ENCODE results near the gene GLG1.
"Not testable (repeated sequence)": the region's sequence is repeated elsewhere in the genome, so short reads cannot be mapped to it uniquely, and the experiment has no call there.

The GLG1 gene

DNA sequence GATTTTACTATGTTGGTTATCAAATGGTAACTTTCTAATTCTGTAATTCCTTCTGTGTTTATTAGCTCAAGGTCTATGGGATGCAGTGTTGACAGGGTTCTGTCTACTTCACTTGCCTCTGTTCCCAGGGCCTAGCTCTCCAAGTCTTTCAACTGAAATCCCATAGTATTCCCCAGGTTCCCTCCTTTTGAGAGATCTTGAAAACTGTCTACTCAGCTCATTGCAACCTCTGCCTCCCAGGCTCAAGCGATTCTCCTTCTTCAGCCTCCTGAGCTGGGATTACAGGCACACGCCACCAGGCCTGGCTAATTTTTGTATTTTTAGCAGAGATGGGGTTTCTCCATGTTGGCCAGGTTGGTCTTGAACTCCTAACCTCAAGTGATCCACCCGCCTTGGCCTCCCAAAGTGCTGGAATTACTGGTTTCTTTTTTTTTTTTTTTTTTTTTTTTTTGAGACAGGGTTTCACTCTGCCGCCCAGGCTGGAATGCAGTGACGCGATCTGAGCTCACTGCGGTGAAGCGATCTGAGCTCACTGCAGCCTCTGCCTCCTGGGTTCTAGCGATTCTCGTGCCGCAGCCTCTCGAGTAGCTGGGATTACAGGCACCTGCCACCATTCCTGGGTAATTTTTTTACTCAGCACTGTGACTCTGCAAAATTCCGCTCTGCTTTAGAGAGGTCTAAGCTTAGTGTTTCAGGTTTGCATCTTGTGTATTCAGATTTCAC lies 163.1 kb downstream of the GLG1 start:
- not testable (repeated sequence) for DNase-seq (ENCODE audit: low read depth in 2 of 2)

DNA sequence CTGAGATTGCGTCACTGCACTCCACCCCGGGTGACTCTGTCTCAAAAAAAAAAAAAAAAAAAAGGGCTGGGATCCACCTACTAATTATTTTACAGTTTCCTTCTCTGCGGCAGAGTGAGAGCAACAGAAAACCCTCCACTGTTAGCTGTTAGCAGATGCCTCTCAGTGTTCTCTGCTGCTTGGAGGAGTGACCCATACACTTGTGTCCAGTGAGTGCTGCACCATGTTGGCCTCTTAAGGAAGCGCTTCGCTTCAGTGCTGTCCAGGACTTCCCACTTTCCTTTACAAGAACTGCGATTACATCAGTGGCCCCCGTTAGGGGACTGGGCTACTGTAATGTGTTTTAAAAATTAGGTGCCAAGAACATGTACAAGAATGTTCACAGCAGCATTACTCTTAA lies 167.2 kb downstream of the GLG1 start:
- no peak for DNase-seq (ENCODE audit: low read depth in 2 of 2)

GRCh38 chr16:74438492-74438979 lies 168.4 kb downstream of the GLG1 start:
- DNase-seq (ENCODE audit: low read depth in 2 of 2), result no peak

- no peak for DNase-seq (ENCODE audit: low read depth in 2 of 2)
Measured at GRCh38 chr16:74431516-74431915, 175.4 kb downstream of the GLG1 start.

- DNase-seq (ENCODE audit: low read depth in 2 of 2), result peak in 1 of 2 experiments; percentile 2
Measured at GRCh38 chr16:74430036-74430712, 176.7 kb downstream of the GLG1 start.

DNA sequence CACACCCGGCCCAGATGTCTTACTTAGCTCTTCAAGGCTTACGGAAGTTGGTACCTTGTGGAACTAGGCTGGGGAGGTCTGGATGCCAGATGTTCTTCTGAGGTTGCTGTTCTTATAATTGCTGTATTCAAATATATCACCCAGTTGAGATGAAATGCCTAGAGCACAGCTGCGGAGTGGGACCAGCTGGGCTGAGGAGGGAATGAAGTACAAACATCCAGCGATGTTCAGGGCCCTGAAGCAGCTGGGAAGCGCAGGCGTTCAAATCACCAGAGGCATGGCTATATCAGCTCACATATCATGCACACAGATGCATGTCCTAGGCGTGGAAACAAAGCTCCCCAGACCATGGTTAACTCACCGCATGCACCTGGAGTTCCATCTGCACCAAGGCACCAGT lies 178.4 kb downstream of the GLG1 start:
- DNase-seq (ENCODE audit: low read depth in 2 of 2), result not testable (repeated sequence)

- not testable (repeated sequence) for DNase-seq (ENCODE audit: low read depth in 2 of 2)
Measured at GRCh38 chr16:74425751-74426150, 181.2 kb downstream of the GLG1 start.

DNA sequence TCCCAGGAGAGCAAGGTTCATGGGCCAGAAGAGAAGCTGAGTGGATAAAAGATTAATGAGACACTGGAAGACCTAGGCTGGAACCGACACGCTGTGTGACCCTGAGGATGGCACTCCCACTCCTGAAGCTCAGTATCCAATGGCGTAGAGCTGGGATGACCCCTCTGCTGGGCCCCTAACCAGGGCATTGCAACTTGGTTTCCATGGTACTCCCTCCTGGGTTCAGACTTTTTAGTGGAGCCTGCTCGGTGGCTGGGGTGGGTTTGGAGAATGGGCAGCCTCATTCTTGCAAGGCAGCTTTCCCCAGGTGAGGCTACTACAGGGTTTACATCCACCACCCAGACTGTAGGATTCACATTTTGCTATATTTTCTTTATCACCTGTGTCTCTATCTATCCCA lies 183.2 kb downstream of the GLG1 start:
- DNase-seq (ENCODE audit: low read depth in 2 of 2), result not testable (repeated sequence)

GRCh38 chr16:74422086-74422485 lies 184.8 kb downstream of the GLG1 start:
- not testable (repeated sequence) for DNase-seq (ENCODE audit: low read depth in 2 of 2)

DNA sequence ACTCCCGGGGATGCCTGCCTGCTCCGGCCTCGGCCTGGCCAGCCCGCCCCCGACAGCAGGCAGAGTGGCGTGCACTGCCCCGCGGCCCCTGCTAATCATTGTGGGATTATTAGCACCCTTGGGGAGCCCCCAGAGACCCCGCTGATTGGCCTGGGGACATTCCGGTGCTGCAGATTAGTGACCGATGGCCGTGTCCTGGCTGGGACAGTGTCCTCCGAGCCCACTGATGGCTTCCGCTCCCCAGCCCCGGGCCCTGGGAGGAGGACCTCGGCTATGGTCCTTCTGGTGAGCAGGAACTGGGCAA lies 185.5 kb downstream of the GLG1 start:
- not testable (repeated sequence) for DNase-seq (ENCODE audit: low read depth in 2 of 2)

DNA sequence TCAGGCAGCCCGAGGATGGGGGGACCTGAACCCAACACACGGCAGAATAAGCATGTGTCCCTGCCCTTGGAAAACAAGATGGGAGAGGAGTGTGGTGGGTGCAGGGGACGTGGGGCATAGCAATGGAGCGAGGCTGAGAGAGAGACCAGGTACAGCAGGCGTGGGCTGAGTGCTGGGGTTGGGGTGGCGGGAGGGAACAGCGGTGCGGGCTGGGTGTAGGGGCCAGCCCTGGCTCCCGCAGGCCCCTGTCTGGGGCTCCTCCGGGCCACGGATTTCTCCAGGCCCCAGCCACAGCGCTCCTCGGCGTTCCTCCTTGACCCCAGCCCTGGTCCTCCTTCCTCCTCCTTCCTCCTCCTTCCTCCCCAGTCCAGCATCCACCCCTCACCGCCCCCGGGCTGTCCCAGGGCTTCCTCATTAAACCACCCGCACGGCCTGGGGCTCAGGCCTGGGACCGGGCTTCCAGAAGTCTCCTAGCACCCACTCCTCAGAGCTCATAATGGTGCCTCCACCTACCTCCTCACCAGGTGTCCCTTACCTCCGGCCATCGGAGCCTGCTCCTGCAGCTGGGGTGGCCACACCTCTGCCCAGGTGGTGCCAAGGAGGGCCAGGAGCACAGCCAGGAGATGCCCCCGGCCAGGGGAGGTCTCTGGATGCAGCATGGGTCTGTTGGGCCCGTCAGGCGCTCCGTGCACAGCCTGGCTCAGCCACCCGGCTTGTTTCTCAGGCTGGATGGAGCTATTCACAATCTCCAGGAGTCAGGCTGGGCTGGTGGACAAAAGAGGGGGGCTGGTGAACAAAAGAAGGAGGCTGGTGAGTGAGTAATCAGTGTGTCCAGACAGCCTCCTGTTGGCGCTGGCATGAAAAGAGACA lies 186.1 kb downstream of the GLG1 start, which contains the start of gene CLEC18B:
Gene CLEC18B (minus strand): TSS at position 867 of the 870 bp plus-strand sequence. CDS start 208 bp downstream, at position 659.
- DNase-seq (ENCODE audit: low read depth in 2 of 2), result not testable (repeated sequence)

DNA sequence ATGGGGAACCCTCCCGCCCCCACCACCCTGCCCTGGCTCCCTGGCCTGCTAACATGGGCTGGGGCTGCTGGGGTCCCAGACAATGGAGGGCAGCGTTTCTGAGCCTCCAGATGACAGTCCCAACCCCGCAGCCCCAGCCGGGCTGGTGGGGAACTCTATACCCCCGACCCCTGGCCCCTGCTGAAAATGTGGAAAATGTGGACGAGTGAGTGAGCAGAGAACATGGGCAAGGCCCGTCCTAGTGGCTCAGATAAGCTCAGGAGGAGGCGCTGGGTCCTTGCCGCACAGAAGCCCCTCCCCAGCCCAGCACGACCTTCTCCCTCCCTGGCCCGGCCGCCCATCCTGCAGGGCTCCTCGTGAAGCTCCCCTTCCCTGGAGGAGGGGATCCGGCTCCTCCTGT lies 187.1 kb downstream of the GLG1 start:
- DNase-seq (ENCODE audit: low read depth in 2 of 2), result not testable (repeated sequence)

- DNase-seq (ENCODE audit: low read depth in 2 of 2), result not testable (repeated sequence)
Measured at GRCh38 chr16:74417897-74418296, 189.0 kb downstream of the GLG1 start.

- not testable (repeated sequence) for DNase-seq (ENCODE audit: low read depth in 2 of 2)
Measured at GRCh38 chr16:74413920-74414319, 193.0 kb downstream of the GLG1 start.

GRCh38 chr16:74413485-74413884 lies 193.4 kb downstream of the GLG1 start:
- DNase-seq (ENCODE audit: low read depth in 2 of 2), result not testable (repeated sequence)

GRCh38 chr16:74412775-74413390 lies 194.0 kb downstream of the GLG1 start:
- not testable (repeated sequence) for DNase-seq (ENCODE audit: low read depth in 2 of 2)

GRCh38 chr16:74412138-74412774 lies 194.7 kb downstream of the GLG1 start:
- not testable (repeated sequence) for DNase-seq (ENCODE audit: low read depth in 2 of 2)

GRCh38 chr16:74410981-74411380 lies 195.9 kb downstream of the GLG1 start:
- not testable (repeated sequence) for DNase-seq (ENCODE audit: low read depth in 2 of 2)

GRCh38 chr16:74410057-74410957 lies 196.6 kb downstream of the GLG1 start:
- not testable (repeated sequence) for DNase-seq (ENCODE audit: low read depth in 2 of 2)

Data from fibroblast of skin of left quadriceps (primary cell).